CD4-positive, alpha-beta T cell treated with Interferon alpha-2 for 1 hour (primary cell): ENCODE results near the gene GABARAPL2.
"Not testable (repeated sequence)": the region's sequence is repeated elsewhere in the genome, so short reads cannot be mapped to it uniquely, and the experiment has no call there.

Experiments
- DNase-seq, 2 donors: peaks; one replicate each; pipeline ENCODE4 v3.0.0-alpha.2; 2020 to 2022

GABARAPL2 gene

GRCh38 chr16:75566040-75566757, at the start of gene GABARAPL2:
GABARAPL2 (plus strand) TSS chr16:75566379; CDS start chr16:75566487, 108 bp downstream.
- DNase-seq = peak; percentile 90 to 94

- no peak for DNase-seq
These were observed 47.0 kb upstream of the GABARAPL2 start for GRCh38 chr16:75519175-75519574.

- no peak for DNase-seq
These were observed 40.0 kb upstream of the GABARAPL2 start for GRCh38 chr16:75526032-75526790.

- no peak for DNase-seq
These were observed 38.3 kb upstream of the GABARAPL2 start for GRCh38 chr16:75527825-75528299.

GRCh38 chr16:75529056-75529905, 36.9 kb upstream of the GABARAPL2 start:
- no peak for DNase-seq

- DNase-seq = no peak
These were observed 36.2 kb upstream of the GABARAPL2 start for GRCh38 chr16:75529959-75530358.

- no peak for DNase-seq
These were observed 33.9 kb upstream of the GABARAPL2 start for GRCh38 chr16:75532142-75532765.

GRCh38 chr16:75532791-75533190, 33.4 kb upstream of the GABARAPL2 start:
- DNase-seq = no peak

GRCh38 chr16:75534560-75535205, 31.5 kb upstream of the GABARAPL2 start:
- DNase-seq = no peak

- DNase-seq = no peak
These were observed 30.9 kb upstream of the GABARAPL2 start for GRCh38 chr16:75535211-75535843.

GRCh38 chr16:75535901-75536300, 30.3 kb upstream of the GABARAPL2 start, which contains the start of gene CHST5:
CHST5 (minus strand) TSS chr16:75536108; CDS start chr16:75530384, 5,724 bp downstream.
- no peak for DNase-seq

GRCh38 chr16:75537776-75538175, 28.4 kb upstream of the GABARAPL2 start:
- DNase-seq = no peak

GRCh38 chr16:75538882-75539565, 27.2 kb upstream of the GABARAPL2 start:
- not testable (repeated sequence) for DNase-seq

- no peak for DNase-seq
These were observed 24.9 kb upstream of the GABARAPL2 start for GRCh38 chr16:75541236-75541635.

- not testable (repeated sequence) for DNase-seq
These were observed 23.7 kb upstream of the GABARAPL2 start for GRCh38 chr16:75542462-75542861.

- DNase-seq = not testable (repeated sequence)
These were observed 20.3 kb upstream of the GABARAPL2 start for GRCh38 chr16:75545879-75546278.

- no peak for DNase-seq
These were observed 19.9 kb upstream of the GABARAPL2 start for GRCh38 chr16:75546293-75546692.

GRCh38 chr16:75548456-75548855, 17.7 kb upstream of the GABARAPL2 start:
- DNase-seq = not testable (repeated sequence)

GRCh38 chr16:75550211-75550662, 15.9 kb upstream of the GABARAPL2 start:
- DNase-seq = peak; percentile 56 to 58

GRCh38 chr16:75552951-75553350, 13.2 kb upstream of the GABARAPL2 start:
- DNase-seq = no peak
